K562 (cell line): ENCODE measurements around the gene ACCSL. TPM values are rescaled to one million over a fixed set of nuclear protein-coding genes. Genes with fewer than 3 reads are reported as not detected.

Experiments
- ADNP ChIP-seq: fragments of 200-800 bp; sonication (Bioruptor generic); IDR thresholded peaks from 2 replicates; pipeline ENCODE4 v1.6.1; 2016; ENCODE audit warnings: missing genetic modification characterization, missing compliant biosample characterization
- ATF1 ChIP-seq, 2 experiments: fragments of 450-650 bp in 1 of 2; IDR thresholded peaks; 2 replicates each; pipeline ENCODE4 v1.6.1; 2016; ENCODE audit warnings: missing compliant biosample characterization in 1 of 2, missing genetic modification characterization in 1 of 2
- CHD1 ChIP-seq: fragments of 200-600 bp; sonication (generic); IDR thresholded peaks from one replicate; pipeline ENCODE4 v1.6.1; 2012; ENCODE audit warnings: mild to moderate bottlenecking, moderate library complexity, low read length, inconsistent platforms
- CXXC5 ChIP-seq: fragments of 250-450 bp; sonication (Bioruptor Pico); IDR thresholded peaks from 2 replicates; pipeline ENCODE4 v1.8.0; 2022; ENCODE audit warnings: inconsistent platforms, mild to moderate bottlenecking, moderate library complexity
- DACH1 ChIP-seq: fragments of 450-650 bp; IDR thresholded peaks from 2 replicates; pipeline ENCODE4 v1.6.1; 2018; ENCODE audit not compliant: partially characterized antibody
- E2F3 ChIP-seq: fragments of 250-450 bp; sonication (Bioruptor Pico); IDR thresholded peaks from 2 replicates; pipeline ENCODE4 v1.4.0; 2020; ENCODE audit warnings: mild to moderate bottlenecking
- EP300 ChIP-seq: IDR thresholded peaks from 2 replicates; pipeline ENCODE4 v1.6.1; 2012; ENCODE audit warnings: low read length, improper control_type of control experiment
- ETV5 ChIP-seq: sonication (generic); formaldehyde crosslinking; IDR thresholded peaks from 2 replicates; pipeline ENCODE4 v1.4.0; 2020; ENCODE audit warnings: low read depth, mild to moderate bottlenecking, missing genetic modification reagents
- HDAC1 ChIP-seq, 2 experiments: fragments of 450-650 bp; IDR thresholded peaks; 2 replicates each; pipeline ENCODE4 v1.6.1; 2016 to 2017; ENCODE audit warnings: inconsistent platforms in 1 of 2, mild to moderate bottlenecking in 1 of 2, moderate library complexity in 1 of 2
- HMGN3 ChIP-seq: IDR thresholded peaks from 2 replicates; pipeline ENCODE4 v1.6.1; 2011; ENCODE audit warnings: borderline replicate concordance, low read depth, mild to moderate bottlenecking, mixed read lengths, low read length; ENCODE audit not compliant: insufficient read length; ENCODE audit errors: extremely low read depth
- KLF16 ChIP-seq: IDR thresholded peaks from 2 replicates; pipeline ENCODE4 v1.6.1; 2016; ENCODE audit warnings: antibody characterized with exemption
- MECOM ChIP-seq: fragments of 250-450 bp; sonication (Bioruptor Pico); IDR thresholded peaks from 2 replicates; pipeline ENCODE4 v1.8.0; 2022; ENCODE audit warnings: inconsistent platforms
- NELFE ChIP-seq: IDR thresholded peaks from 2 replicates; pipeline ENCODE4 v1.6.1; 2011; ENCODE audit warnings: mild to moderate bottlenecking; ENCODE audit not compliant: insufficient read depth, insufficient read length
- PHB2 ChIP-seq: fragments of 450-650 bp; IDR thresholded peaks from 2 replicates; pipeline ENCODE4 v1.6.1; 2017; ENCODE audit warnings: low read depth
- PHTF2 ChIP-seq: fragments of 250-450 bp; sonication (Bioruptor Pico); IDR thresholded peaks from 2 replicates; pipeline ENCODE4 v1.5.0; 2021; ENCODE audit warnings: mild to moderate bottlenecking
- ZFP30 ChIP-seq: fragments of 250-450 bp; sonication (Bioruptor Pico); IDR thresholded peaks from 2 replicates; pipeline ENCODE4 v1.8.0; 2022; ENCODE audit warnings: moderate library complexity, mild to moderate bottlenecking, inconsistent platforms, borderline replicate concordance
- ZNF184 ChIP-seq: sonication (generic); formaldehyde crosslinking; IDR thresholded peaks from 2 replicates; pipeline ENCODE4 v1.5.0; 2020; ENCODE audit warnings: missing genetic modification reagents
- polyA plus RNA-seq, 8 experiments: library from polyadenylated mRNA; depleted of rRNA in 4 of 8; stranded (reverse) in 5 of 8; unstranded in 3 of 8; fragments of >200 nt; fragmentation: Nextera tagmentation in 2 of 8; fragmentation: Illumina TruSeq in 1 of 8; extraction: Ambion mirVana in 2 of 8; extraction: Trizol in 1 of 8; gene quantifications; 2 replicates each; pipeline versions ENCODE4 v1.2.1 to v1.2.3, GENCODE V29; 2011 to 2014; ENCODE audit warnings: inconsistent platforms in 1 of 8, missing spikeins in 1 of 8
- total RNA-seq, 7 experiments: library from RNA; depleted of rRNA in 6 of 7; stranded (reverse); fragments of >200 nt in 6 of 7; fragmentation: Illumina TruSeq in 2 of 7; extraction: Trizol in 2 of 7; gene quantifications; 2 replicates each; pipeline versions ENCODE4 v1.2.1 to v1.2.3, GENCODE V29; 2011 to 2021; ENCODE audit warnings: low replicate concordance in 1 of 7
- TF ChIP-seq, protein P1 (sequence below): sonication (generic); formaldehyde crosslinking; IDR thresholded peaks from 2 replicates; pipeline ENCODE4 v1.8.0; 2022; ENCODE audit warnings: mild to moderate bottlenecking, missing genetic modification reagents
- TF ChIP-seq, protein P2 (sequence below): sonication (generic); formaldehyde crosslinking; IDR thresholded peaks from 2 replicates; pipeline ENCODE4 v1.8.0; 2022; ENCODE audit warnings: mild to moderate bottlenecking, missing genetic modification reagents, borderline replicate concordance
- TF ChIP-seq, protein P3 (sequence below): fragments of 250-450 bp; sonication (Bioruptor Pico); IDR thresholded peaks from 2 replicates; pipeline ENCODE4 v1.8.0; 2021; ENCODE audit warnings: mild to moderate bottlenecking, moderate library complexity
- TF ChIP-seq, protein P4 (sequence below): fragments of 450-650 bp; IDR thresholded peaks from 2 replicates; pipeline ENCODE4 v1.6.1; 2016; ENCODE audit warnings: low read depth, mild to moderate bottlenecking, moderate library complexity
- TF ChIP-seq, protein P5 (sequence below), 3 experiments: fragments of 200-800 bp in 1 of 3; sonication (Bioruptor generic) in 1 of 3; sonication (generic) in 1 of 3; formaldehyde crosslinking in 1 of 3; IDR thresholded peaks; 2 replicates each; pipeline versions ENCODE4 v1.6.1 to v1.8.0; 2016 to 2022; ENCODE audit warnings: mild to moderate bottlenecking in 2 of 3, missing compliant biosample characterization in 2 of 3, missing genetic modification characterization in 2 of 3, missing genetic modification reagents in 1 of 3

Gene ACCSL
- total and polyA plus RNA-seq, 9 of the 15 experiments (the other 6 are each of a cell fraction or from before 2014, with no cell fraction given) = not detected

DNA sequence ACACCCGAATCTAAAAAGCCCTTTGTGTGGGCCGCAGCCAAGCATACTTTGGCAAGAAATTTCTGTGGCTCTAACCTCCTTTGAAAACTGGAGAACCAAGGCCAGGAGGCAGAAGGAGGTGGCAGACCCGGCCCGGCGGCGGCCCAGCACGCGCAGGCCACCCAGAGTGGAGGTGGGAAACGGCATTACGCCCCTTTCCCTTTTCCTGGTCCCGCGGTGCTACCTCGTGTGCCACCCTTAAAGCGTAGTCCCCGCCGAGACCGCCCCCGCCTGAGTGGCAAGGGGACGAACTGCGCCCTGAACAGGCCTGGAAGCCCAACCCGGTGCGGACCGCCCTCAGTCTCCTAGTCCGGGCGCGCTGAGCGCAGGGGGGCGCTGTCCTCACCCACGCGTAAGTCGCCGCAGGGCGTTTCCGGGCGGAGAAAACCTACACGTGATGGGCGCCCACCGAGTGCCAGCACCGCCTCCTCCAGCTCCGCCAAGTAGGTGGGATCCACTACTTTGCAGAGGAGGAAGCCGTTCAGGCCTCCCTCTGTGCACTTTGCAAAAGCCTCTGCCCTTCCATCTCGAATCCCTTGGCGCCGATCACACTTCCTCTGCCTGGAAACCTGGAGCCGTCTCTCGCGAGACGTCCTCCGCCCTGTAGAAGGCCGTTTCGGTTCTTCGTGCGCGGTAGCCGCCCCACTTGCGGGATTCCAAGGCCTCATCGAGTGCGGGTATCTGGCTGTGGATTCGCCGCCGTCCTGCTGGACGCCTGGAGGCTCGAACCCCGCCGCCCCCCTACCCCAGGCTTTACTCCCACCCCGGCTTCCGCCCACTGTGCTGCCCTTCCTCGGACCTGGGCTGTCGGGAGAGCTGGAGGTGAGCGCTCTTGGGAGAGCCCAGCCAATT lies 18.3 kb downstream of the ACCSL start, which contains the start of gene ACCS (continued):
- TF ChIP-seq, protein P1, sequence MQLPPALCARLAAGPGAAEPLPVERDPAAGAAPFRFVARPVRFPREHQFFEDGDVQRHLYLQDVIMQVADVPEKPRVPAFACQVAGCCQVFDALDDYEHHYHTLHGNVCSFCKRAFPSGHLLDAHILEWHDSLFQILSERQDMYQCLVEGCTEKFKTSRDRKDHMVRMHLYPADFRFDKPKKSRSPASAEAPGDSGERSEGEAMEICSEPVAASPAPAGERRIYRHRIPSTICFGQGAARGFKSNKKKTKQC (CRISPR knock-in tag) = peak; percentile 71; the same call in 1 of the 2 replicates
- peak; percentile 33 for TF ChIP-seq EP300
- TF ChIP-seq, protein P2, sequence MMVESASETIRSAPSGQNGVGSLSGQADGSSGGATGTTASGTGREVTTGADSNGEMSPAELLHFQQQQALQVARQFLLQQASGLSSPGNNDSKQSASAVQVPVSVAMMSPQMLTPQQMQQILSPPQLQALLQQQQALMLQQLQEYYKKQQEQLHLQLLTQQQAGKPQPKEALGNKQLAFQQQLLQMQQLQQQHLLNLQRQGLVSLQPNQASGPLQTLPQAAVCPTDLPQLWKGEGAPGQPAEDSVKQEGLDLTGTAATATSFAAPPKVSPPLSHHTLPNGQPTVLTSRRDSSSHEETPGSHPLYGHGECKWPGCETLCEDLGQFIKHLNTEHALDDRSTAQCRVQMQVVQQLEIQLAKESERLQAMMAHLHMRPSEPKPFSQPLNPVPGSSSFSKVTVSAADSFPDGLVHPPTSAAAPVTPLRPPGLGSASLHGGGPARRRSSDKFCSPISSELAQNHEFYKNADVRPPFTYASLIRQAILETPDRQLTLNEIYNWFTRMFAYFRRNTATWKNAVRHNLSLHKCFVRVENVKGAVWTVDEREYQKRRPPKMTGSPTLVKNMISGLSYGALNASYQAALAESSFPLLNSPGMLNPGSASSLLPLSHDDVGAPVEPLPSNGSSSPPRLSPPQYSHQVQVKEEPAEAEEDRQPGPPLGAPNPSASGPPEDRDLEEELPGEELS (CRISPR knock-in tag) = no peak
- TF ChIP-seq HDAC1 (IDR thresholded peaks at IDR 0.05) = peak in 1 of 2 experiments; percentile 91; a peak in 2 of 4 replicates
- TF ChIP-seq, protein P3, sequence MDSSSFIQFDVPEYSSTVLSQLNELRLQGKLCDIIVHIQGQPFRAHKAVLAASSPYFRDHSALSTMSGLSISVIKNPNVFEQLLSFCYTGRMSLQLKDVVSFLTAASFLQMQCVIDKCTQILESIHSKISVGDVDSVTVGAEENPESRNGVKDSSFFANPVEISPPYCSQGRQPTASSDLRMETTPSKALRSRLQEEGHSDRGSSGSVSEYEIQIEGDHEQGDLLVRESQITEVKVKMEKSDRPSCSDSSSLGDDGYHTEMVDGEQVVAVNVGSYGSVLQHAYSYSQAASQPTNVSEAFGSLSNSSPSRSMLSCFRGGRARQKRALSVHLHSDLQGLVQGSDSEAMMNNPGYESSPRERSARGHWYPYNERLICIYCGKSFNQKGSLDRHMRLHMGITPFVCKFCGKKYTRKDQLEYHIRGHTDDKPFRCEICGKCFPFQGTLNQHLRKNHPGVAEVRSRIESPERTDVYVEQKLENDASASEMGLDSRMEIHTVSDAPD (CRISPR knock-in tag) = no peak
- TF ChIP-seq, protein P4, sequence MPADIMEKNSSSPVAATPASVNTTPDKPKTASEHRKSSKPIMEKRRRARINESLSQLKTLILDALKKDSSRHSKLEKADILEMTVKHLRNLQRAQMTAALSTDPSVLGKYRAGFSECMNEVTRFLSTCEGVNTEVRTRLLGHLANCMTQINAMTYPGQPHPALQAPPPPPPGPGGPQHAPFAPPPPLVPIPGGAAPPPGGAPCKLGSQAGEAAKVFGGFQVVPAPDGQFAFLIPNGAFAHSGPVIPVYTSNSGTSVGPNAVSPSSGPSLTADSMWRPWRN = peak; percentile 19; the same call in 1 of the 2 replicates
- TF ChIP-seq ZNF184 (CRISPR knock-in tag) = no peak
- no peak for TF ChIP-seq DACH1
- no peak for TF ChIP-seq ZFP30
- TF ChIP-seq CXXC5 (CRISPR knock-in tag) = peak; percentile 92
- no peak for TF ChIP-seq PHB2
- TF ChIP-seq, protein P5, sequence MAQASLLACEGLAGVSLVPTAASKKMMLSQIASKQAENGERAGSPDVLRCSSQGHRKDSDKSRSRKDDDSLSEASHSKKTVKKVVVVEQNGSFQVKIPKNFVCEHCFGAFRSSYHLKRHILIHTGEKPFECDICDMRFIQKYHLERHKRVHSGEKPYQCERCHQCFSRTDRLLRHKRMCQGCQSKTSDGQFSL (CRISPR knock-in tag; IDR thresholded peaks at IDR 0.05) = no peak
- TF ChIP-seq, protein P5 (tag; IDR thresholded peaks at IDR 0.05) = no peak
- TF ChIP-seq ATF1 (CRISPR knock-in tag; IDR thresholded peaks at IDR 0.05) = peak; percentile 40; the same call in 1 of the 2 replicates
- TF ChIP-seq ATF1 (tag; IDR thresholded peaks at IDR 0.05) = peak; percentile 89
- TF ChIP-seq ADNP (tag) = peak; percentile 55; the same call in 1 of the 2 replicates
- no peak; the same call in 1 of the 2 replicates for TF ChIP-seq MECOM (CRISPR knock-in tag)
- peak; percentile 79 for TF ChIP-seq HMGN3
- no peak for TF ChIP-seq KLF16
- no peak for TF ChIP-seq E2F3 (CRISPR knock-in tag)
- TF ChIP-seq ETV5 (CRISPR knock-in tag) = peak; percentile 77
- no peak for TF ChIP-seq NELFE
- TF ChIP-seq CHD1 = no peak
- TF ChIP-seq PHTF2 = no peak
